Measurements from ENCODE around the gene GRID2IP. TPM values are rescaled to one million over a fixed set of nuclear protein-coding genes. Genes with fewer than 3 reads are reported as not detected.

The GRID2IP gene
- total and polyA plus RNA-seq, 7 donors = 0.23 to 0.39 TPM; not detected in 5

DNA sequence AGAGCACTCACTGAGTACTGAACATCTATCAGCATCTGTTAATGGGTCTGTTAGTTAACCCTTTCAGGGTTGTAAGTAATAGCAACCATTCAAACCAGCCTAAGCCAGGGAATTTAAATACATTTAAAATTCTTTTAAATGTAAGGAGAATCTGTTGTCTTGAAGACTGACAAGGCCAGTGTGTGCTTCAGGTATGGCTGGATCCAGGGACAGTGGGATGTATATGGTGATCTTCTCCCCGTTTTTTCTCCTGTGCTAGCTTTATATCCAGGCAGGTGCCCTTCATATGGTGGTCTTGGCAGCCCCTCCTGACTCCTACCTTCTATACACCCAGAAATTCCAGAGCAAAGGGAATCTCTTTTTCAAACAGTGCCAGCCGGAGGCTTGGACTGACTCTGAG, 56.9 kb downstream of the GRID2IP start:
- WGBS, 2 donors = 86 to 91% methylated on average over 2 of the region's 2 CpGs
- no peaks in the 10 kb centered on the region for H3K27me3 ChIP-seq
- DNase-seq = no peak
- intact Hi-C loops (cut with DNase I) = no loop called here
- no peaks in the 10 kb centered on the region for H3K4me1 ChIP-seq
- no peak for TF ChIP-seq POLR2A (IDR thresholded peaks at IDR 0.05)
- TF ChIP-seq, protein P1, sequence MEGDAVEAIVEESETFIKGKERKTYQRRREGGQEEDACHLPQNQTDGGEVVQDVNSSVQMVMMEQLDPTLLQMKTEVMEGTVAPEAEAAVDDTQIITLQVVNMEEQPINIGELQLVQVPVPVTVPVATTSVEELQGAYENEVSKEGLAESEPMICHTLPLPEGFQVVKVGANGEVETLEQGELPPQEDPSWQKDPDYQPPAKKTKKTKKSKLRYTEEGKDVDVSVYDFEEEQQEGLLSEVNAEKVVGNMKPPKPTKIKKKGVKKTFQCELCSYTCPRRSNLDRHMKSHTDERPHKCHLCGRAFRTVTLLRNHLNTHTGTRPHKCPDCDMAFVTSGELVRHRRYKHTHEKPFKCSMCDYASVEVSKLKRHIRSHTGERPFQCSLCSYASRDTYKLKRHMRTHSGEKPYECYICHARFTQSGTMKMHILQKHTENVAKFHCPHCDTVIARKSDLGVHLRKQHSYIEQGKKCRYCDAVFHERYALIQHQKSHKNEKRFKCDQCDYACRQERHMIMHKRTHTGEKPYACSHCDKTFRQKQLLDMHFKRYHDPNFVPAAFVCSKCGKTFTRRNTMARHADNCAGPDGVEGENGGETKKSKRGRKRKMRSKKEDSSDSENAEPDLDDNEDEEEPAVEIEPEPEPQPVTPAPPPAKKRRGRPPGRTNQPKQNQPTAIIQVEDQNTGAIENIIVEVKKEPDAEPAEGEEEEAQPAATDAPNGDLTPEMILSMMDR (IDR thresholded peaks at IDR 0.05) = no peak
- TF ChIP-seq POLR2AphosphoS5 (IDR thresholded peaks at IDR 0.05) = no peak
- TF ChIP-seq EP300 (IDR thresholded peaks at IDR 0.05) = no peak
- no peaks in the 10 kb centered on the region for H3K36me3 ChIP-seq
- H3K27ac ChIP-seq = no peak overlapping the region
- peaks cover 0 to 2% (median 0%) of the 10 kb centered on the region in 4 donors for H3K9me3 ChIP-seq
- no peak overlapping the region for H3K4me3 ChIP-seq

GRCh38 chr7:6491194-6491593, 60.1 kb downstream of the GRID2IP start:
- H3K36me3 ChIP-seq = no peaks in the 10 kb centered on the region
- H3K4me1 ChIP-seq = no peaks in the 10 kb centered on the region
- intact Hi-C loops (cut with DNase I) = no loop called here
- peaks cover 0 to 2% (median 0%) of the 10 kb centered on the region in 4 donors for H3K9me3 ChIP-seq
- no peaks in the 10 kb centered on the region for H3K27me3 ChIP-seq
- no peak overlapping the region for H3K4me3 ChIP-seq
- 86 to 91% methylated on average over 10 of the region's 10 CpGs for WGBS, 2 donors
- no peak for DNase-seq
- no peak overlapping the region for H3K27ac ChIP-seq
- TF ChIP-seq, protein P1 (IDR thresholded peaks at IDR 0.05) = no peak
- TF ChIP-seq POLR2AphosphoS5 (IDR thresholded peaks at IDR 0.05) = no peak
- no peak for TF ChIP-seq POLR2A (IDR thresholded peaks at IDR 0.05)
- no peak for TF ChIP-seq EP300 (IDR thresholded peaks at IDR 0.05)

DNA sequence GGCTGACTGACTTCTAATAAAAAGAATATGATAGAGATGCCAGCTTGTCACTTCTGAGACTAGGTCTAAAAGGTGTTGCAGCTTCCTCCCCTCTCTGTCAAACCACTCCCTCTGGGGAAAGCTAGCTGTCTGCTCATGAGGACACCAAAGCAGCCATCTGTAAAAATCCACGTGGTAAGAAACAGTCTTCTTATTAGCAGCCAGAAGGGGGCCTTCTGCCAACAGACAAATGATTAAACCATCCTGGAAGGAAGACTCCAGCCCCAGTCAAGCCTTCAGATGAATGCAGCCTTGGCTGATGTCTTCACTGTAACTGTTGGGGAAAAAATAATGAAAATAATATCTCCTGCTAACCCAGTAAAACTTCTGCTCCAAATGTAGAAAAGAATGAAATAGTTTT, 61.6 kb downstream of the GRID2IP start:
- H3K27ac ChIP-seq = no peak overlapping the region
- peaks cover 0 to 2% (median 0%) of the 10 kb centered on the region in 4 donors for H3K9me3 ChIP-seq
- intact Hi-C loops (cut with DNase I) = no loop called here
- no peak for DNase-seq
- WGBS, 2 donors = 21 to 33% methylated on average over 1 of the region's 1 CpG
- TF ChIP-seq EP300 (IDR thresholded peaks at IDR 0.05) = no peak
- TF ChIP-seq, protein P1 (IDR thresholded peaks at IDR 0.05) = no peak
- TF ChIP-seq POLR2A (IDR thresholded peaks at IDR 0.05) = no peak
- TF ChIP-seq POLR2AphosphoS5 (IDR thresholded peaks at IDR 0.05) = no peak
- peaks cover 0 to 3% (median under 1%) of the 10 kb centered on the region in 4 donors for H3K4me1 ChIP-seq
- H3K27me3 ChIP-seq = no peaks in the 10 kb centered on the region
- H3K4me3 ChIP-seq = no peak overlapping the region
- H3K36me3 ChIP-seq = no peaks in the 10 kb centered on the region

DNA sequence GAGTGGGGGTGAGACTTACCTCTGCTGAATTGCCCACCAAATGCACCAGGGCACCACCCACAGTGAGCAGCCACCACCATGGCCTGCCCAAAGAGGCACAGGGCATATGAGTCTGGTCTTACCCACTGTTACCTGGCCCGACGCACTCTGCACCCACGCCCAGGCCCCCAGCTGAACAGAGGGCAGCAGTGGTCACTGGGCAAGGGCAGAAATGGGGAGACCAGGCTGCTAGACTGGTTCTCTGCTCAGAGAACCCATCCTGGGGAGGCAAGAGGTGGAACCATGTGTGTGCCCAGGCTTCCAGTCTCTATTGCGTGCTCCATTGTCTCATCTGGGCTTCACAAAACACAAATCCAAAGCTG, 64.1 kb downstream of the GRID2IP start:
- H3K27ac ChIP-seq = no peak overlapping the region
- no peak overlapping the region for H3K4me3 ChIP-seq
- intact Hi-C loops (cut with DNase I) = no loop called here
- no peak for TF ChIP-seq POLR2A (IDR thresholded peaks at IDR 0.05)
- TF ChIP-seq, protein P1 (IDR thresholded peaks at IDR 0.05) = no peak
- TF ChIP-seq EP300 (IDR thresholded peaks at IDR 0.05) = no peak
- TF ChIP-seq POLR2AphosphoS5 (IDR thresholded peaks at IDR 0.05) = no peak
- no peaks in the 10 kb centered on the region for H3K27me3 ChIP-seq
- peaks cover 0 to 2% (median 0%) of the 10 kb centered on the region in 4 donors for H3K9me3 ChIP-seq
- H3K4me1 ChIP-seq = peaks cover 0 to 18% (median 14%) of the 10 kb centered on the region in 4 donors
- H3K36me3 ChIP-seq = no peaks in the 10 kb centered on the region
- DNase-seq = no peak
- 96% methylated on average over 4 of the region's 4 CpGs for WGBS, 2 donors

Measured in sigmoid colon (tissue), 7 donors.